Measurements from ENCODE around the gene PTPN4.

Gene PTPN4

DNA sequence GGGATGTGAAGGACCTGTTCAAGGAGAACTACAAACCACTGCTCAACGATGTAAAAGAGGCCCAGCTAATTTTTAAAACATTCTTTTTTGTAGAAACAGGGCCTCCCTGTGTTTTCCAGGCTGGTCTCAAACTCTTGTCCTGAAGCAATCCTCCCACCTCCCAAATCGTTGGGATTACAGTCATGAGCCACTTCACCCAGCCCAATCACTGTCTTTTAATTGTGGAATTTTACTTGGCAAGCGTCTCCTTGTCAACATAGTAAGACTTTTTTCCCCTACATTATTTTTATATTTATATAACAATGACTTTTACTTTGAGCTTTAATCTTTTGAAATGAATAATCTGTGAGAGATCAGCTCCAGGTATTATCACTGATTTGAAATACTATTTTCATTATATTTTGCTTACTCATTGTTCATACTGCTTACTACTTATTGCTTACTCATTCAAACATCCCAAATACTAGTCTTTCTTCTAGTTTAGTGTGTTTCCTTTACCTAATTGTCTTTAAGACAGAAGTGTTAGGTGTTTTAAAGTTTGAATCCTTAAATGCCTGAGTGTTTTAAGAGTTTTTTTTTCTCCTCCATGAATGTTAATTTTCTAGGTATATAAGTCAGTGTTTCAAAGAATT, 48.9 kb downstream of the PTPN4 start:
- no peak for DNase-seq (ENCODE audit: extremely low read depth, low read depth)
- TF ChIP-seq, protein P1, sequence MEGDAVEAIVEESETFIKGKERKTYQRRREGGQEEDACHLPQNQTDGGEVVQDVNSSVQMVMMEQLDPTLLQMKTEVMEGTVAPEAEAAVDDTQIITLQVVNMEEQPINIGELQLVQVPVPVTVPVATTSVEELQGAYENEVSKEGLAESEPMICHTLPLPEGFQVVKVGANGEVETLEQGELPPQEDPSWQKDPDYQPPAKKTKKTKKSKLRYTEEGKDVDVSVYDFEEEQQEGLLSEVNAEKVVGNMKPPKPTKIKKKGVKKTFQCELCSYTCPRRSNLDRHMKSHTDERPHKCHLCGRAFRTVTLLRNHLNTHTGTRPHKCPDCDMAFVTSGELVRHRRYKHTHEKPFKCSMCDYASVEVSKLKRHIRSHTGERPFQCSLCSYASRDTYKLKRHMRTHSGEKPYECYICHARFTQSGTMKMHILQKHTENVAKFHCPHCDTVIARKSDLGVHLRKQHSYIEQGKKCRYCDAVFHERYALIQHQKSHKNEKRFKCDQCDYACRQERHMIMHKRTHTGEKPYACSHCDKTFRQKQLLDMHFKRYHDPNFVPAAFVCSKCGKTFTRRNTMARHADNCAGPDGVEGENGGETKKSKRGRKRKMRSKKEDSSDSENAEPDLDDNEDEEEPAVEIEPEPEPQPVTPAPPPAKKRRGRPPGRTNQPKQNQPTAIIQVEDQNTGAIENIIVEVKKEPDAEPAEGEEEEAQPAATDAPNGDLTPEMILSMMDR (IDR thresholded peaks at IDR 0.05; ENCODE audit: low read depth, low read length) = no peak

DNA sequence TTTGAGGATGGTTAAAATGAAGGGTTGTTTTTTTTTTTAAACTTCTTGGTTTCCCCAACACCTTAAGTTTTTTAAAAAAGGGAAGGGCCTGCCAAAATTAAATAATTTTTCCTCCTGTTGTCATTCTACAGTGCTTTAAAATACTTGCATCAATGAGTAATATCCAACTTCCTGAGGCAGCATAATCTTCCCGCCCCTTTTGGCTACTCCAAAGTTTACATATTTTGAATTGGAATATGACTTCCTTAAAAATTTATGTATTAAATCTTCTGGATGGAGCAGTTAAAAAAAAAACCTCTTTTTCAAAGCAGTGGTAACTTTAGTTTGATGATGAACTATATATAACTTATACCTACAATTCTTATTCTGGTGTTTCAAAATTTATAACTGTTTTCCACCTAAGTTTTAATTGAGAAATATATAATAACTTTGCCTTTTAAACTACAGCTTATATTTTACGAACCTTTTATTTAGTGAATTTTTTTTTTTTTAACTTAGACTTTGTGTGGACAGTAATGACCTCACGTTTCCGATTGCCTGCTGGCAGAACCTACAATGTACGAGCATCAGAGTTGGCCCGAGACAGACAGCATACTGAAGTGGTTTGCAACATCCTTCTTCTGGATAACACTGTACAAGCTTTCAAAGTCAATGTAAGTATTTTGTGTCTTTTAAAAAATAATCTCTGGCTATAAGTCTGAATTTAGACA, 49.8 kb downstream of the PTPN4 start:
- TF ChIP-seq, protein P1 (IDR thresholded peaks at IDR 0.05; ENCODE audit: low read depth, low read length) = no peak
- DNase-seq (ENCODE audit: extremely low read depth, low read depth) = peak; percentile 42

DNA sequence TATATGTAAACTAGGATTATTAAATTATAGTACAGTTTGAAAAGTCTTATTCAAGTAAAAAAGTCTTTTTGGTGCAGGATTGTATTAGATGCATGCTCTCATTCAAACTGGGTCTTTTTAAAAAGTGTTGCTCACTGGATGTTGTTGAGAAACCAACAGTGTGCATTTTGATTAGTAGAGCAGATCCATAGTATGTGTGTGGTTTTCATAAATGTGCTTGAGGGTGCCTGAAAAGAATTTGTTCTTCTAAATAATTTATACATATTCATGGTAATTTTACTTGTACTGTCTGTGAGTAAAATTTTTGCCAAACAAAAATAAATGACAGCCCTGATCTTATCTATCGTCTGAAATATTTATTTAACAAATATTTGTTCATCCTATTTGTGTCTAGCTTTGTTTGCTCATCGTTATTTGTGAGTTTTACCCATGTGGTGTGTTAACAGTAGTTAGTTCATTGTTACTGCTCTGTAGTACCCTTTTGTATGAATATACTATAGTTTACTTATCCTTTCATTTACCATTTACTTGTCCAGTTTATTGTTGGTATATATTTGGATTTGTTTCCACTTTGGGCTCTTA, 50.4 kb downstream of the PTPN4 start:
- no peak for DNase-seq (ENCODE audit: extremely low read depth, low read depth)
- TF ChIP-seq, protein P1 (IDR thresholded peaks at IDR 0.05; ENCODE audit: low read depth, low read length) = no peak

DNA sequence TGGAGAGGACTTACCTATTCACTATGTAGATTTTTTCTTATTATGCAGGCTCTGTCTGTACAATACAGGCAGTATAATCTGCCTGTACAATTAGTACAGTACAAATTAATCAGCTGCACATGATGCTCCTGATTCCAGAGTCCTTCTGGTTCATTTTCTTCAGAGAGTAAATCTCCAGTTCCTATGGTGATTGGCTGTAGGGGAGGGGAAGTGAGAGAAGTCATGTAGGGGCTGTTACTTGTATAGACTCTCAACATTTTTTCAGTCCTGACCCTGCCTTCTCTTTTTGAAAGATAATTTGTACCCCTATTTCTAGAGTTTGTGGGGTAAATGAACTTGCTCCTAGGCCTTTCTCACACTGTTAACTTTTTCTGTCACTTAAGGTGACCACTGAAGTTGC, 54.5 kb downstream of the PTPN4 start:
- TF ChIP-seq, protein P1 (IDR thresholded peaks at IDR 0.05; ENCODE audit: low read depth, low read length) = no peak
- DNase-seq (ENCODE audit: extremely low read depth, low read depth) = no peak

DNA sequence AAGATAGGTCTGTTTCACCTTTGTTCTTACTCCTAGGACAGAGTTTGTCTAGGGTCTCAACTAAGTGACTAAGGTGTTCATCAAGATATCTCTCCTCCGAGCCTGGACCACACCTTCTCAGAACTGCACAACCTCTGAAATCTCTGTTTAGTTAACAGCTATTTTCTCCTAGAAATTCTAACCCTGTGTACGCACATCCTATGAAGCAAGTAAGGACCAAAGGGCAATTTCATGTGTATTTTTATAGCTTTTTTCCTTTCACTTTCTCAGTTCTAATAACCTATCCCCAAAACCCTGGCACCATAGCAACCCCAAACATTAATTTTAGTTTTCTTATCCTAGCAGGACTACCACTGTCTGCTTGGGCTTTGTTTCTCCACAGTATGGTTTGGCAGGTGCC, 59.1 kb downstream of the PTPN4 start:
- DNase-seq (ENCODE audit: extremely low read depth, low read depth) = no peak
- TF ChIP-seq, protein P1 (IDR thresholded peaks at IDR 0.05; ENCODE audit: low read depth, low read length) = no peak

DNA sequence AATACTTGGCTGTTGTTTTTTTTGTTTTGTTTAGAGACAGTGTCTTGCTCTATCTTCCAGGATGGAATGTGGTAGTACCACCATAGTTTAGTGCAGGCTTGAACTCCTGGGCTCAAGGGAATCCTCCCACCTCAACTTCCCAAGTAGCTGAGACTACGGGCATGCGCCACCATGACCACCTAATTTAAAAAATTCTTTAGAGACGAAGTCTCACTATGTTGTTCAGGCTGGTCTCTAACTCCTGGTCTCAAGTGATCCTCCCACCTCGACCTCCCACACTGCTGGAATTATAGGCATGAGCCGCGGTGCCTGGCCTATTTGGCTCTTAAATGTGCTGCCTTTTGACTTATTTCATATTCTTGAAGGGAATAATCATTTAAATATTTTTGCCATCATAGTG, 60.1 kb downstream of the PTPN4 start:
- TF ChIP-seq, protein P1 (IDR thresholded peaks at IDR 0.05; ENCODE audit: low read depth, low read length) = no peak
- no peak for DNase-seq (ENCODE audit: extremely low read depth, low read depth)

DNA sequence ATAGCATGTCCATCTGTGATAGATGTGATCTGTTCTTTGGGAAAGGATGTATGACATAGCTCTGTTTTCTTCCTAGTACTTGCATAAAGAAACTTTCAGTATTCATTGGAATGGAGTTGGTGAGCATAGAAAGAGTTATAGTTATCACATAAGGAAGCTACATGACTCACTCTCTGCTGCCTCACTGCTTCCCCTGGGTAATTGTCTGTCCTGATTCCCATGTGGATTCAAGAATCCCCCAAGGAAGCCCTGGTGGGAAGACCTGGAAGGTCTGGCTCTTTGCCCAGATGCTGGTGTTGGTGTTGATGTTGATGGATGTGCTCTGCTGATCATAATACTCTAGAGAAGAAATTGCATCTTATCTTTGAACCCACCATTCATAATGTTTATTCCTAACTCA, 60.6 kb downstream of the PTPN4 start:
- DNase-seq (ENCODE audit: extremely low read depth, low read depth) = no peak
- TF ChIP-seq, protein P1 (IDR thresholded peaks at IDR 0.05; ENCODE audit: low read depth, low read length) = no peak
